SK-N-SH (cell line): ENCODE measurements around the gene HRK. TPM values are rescaled to one million over a fixed set of nuclear protein-coding genes. Genes with fewer than 3 reads are reported as not detected.

Experiments used
- CTCF ChIA-PET: fragments of 300-600, 350-600 bp; formaldehyde crosslinking; extraction: SDS; loops from one replicate; lab custom pipeline; 2021; lab: Yijun Ruan, JAX
- POLR2A ChIA-PET: fragments of 350-600 bp; sonication (Branson Sonifier 250); formaldehyde crosslinking; extraction: SDS; loops from one replicate; lab custom pipeline; 2020; ENCODE audit warnings: antibody characterized with exemption, inconsistent platforms; lab: Yijun Ruan, JAX
- DNase-seq: peaks from one replicate; pipeline ENCODE4 v3.0.0; 2012
- H2AFZ ChIP-seq: fragments of 200-600 bp; sonication (generic); 2 replicates; pipeline ENCODE4 v1.8.1; 2016; ENCODE audit warnings: antibody characterized with exemption, mild to moderate bottlenecking, low read depth
- H3F3A ChIP-seq: fragments of 200-600 bp; sonication (generic); replicated peaks from 2 replicates; pipeline ENCODE3; 2016; ENCODE audit warnings: antibody characterized with exemption, mild to moderate bottlenecking; ENCODE audit not compliant: insufficient read depth
- H3K27ac ChIP-seq, 2 experiments: fragments of 200-500 bp in 1 of 2; fragments of 200-600 bp in 1 of 2; sonication (Bioruptor generic) in 1 of 2; sonication (generic), shearing (Covaris generic) in 1 of 2; 2 replicates each; pipeline versions ENCODE4 v1.5.1 to v1.6.1; 2014 to 2016; ENCODE audit warnings: low read depth in 2 of 2, inconsistent platforms in 1 of 2, low read length in 1 of 2, mild to moderate bottlenecking in 1 of 2, mixed read lengths in 1 of 2
- H3K27me3 ChIP-seq: fragments of 200-600 bp; sonication (generic), shearing (Covaris generic); 2 replicates; pipeline ENCODE4 v1.6.1; 2016; ENCODE audit warnings: mixed run types; ENCODE audit not compliant: insufficient read depth
- H3K36me3 ChIP-seq, 2 experiments: fragments of 200-500 bp in 1 of 2; fragments of 200-600 bp in 1 of 2; sonication (Bioruptor generic) in 1 of 2; sonication (generic) in 1 of 2; replicated peaks in 1 of 2; 2 replicates each; pipeline versions ENCODE3 to v1.5.1; 2014 to 2016; ENCODE audit warnings: low read length in 1 of 2, mild to moderate bottlenecking in 1 of 2; ENCODE audit not compliant: insufficient read depth in 2 of 2, control insufficient read depth in 1 of 2
- H3K4me1 ChIP-seq, 2 experiments: fragments of 200-500 bp in 1 of 2; fragments of 200-600 bp in 1 of 2; sonication (Bioruptor generic) in 1 of 2; sonication (generic), shearing (Covaris generic) in 1 of 2; 2 replicates each; pipeline versions ENCODE4 v1.5.1 to v1.6.1; 2014 to 2016; ENCODE audit warnings: low read depth in 1 of 2, low read length in 1 of 2, mixed run types in 1 of 2; ENCODE audit not compliant: insufficient read depth in 2 of 2, control insufficient read depth in 1 of 2
- H3K4me2 ChIP-seq: fragments of 200-600 bp; sonication (generic), shearing (Covaris generic); 2 replicates; pipeline ENCODE4 v1.6.1; 2017; ENCODE audit warnings: mixed run types
- H3K4me3 ChIP-seq, 2 experiments: fragments of 200-500 bp in 1 of 2; fragments of 200-600 bp in 1 of 2; sonication (Bioruptor generic) in 1 of 2; sonication (generic), shearing (Covaris generic) in 1 of 2; 2 replicates each; pipeline versions ENCODE4 v1.5.1 to v1.8.1; 2014 to 2016; ENCODE audit warnings: low read depth in 2 of 2, inconsistent platforms in 1 of 2, low read length in 1 of 2, mild to moderate bottlenecking in 1 of 2, mixed read lengths in 1 of 2, moderate library complexity in 1 of 2
- H3K79me2 ChIP-seq: fragments of 200-600 bp; sonication (generic); 2 replicates; pipeline ENCODE4 v1.8.1; 2017; ENCODE audit warnings: mild to moderate bottlenecking; ENCODE audit not compliant: insufficient read depth
- H3K9ac ChIP-seq: fragments of 200-600 bp; sonication (generic); 2 replicates; pipeline ENCODE4 v1.6.1; 2017; ENCODE audit warnings: mixed run types
- H3K9me2 ChIP-seq: fragments of 200-600 bp; sonication (generic); 2 replicates; pipeline ENCODE4 v1.6.1; 2017; ENCODE audit warnings: mixed run types
- H3K9me3 ChIP-seq: fragments of 200-600 bp; sonication (generic); 2 replicates; pipeline ENCODE4 v1.6.1; 2017; ENCODE audit warnings: mixed run types, mild to moderate bottlenecking, moderate library complexity
- H4K20me1 ChIP-seq: fragments of 200-600 bp; sonication (generic); 2 replicates; pipeline ENCODE4 v1.6.1; 2017; ENCODE audit warnings: mild to moderate bottlenecking, mixed run types; ENCODE audit not compliant: insufficient read depth
- CHD2 ChIP-seq: fragments of 150-350 bp; IDR thresholded peaks from 2 replicates; pipeline ENCODE4 v1.6.1; 2018; ENCODE audit warnings: low read length; ENCODE audit not compliant: partially characterized antibody
- ELF1 ChIP-seq: IDR thresholded peaks from 2 replicates; pipeline ENCODE4 v1.4.0; 2012
- EP300 ChIP-seq, 2 experiments: IDR thresholded peaks; 2 replicates each; pipeline versions ENCODE4 v1.4.0 to v1.6.1; 2012; ENCODE audit warnings: borderline replicate concordance in 1 of 2, low read depth in 1 of 2, low read length in 1 of 2
- FOXM1 ChIP-seq: IDR thresholded peaks from 2 replicates; pipeline ENCODE4 v1.4.0; 2012; ENCODE audit warnings: low read depth, mild to moderate bottlenecking
- JUND ChIP-seq: IDR thresholded peaks from 2 replicates; pipeline ENCODE4 v1.4.0; 2012
- NFIC ChIP-seq: IDR thresholded peaks from 2 replicates; pipeline ENCODE4 v1.4.0; 2012; ENCODE audit warnings: borderline replicate concordance
- RXRA ChIP-seq: IDR thresholded peaks from 2 replicates; pipeline ENCODE4 v1.4.0; 2012; ENCODE audit warnings: low read depth, mild to moderate bottlenecking, borderline replicate concordance
- SIN3A ChIP-seq: IDR thresholded peaks from 2 replicates; pipeline ENCODE4 v1.6.1; 2012; ENCODE audit warnings: low read depth, mild to moderate bottlenecking, low read length, moderate library complexity, borderline replicate concordance
- TAF1 ChIP-seq: IDR thresholded peaks from 2 replicates; pipeline ENCODE4 v1.6.1; 2012; ENCODE audit warnings: low read depth, mild to moderate bottlenecking, low read length, moderate library complexity, borderline replicate concordance
- YY1 ChIP-seq: IDR thresholded peaks from 2 replicates; pipeline ENCODE4 v1.4.0; 2012; ENCODE audit warnings: low read depth, mild to moderate bottlenecking
- WGBS: methylation state at CpG from one replicate; pipeline ENCODE4 v1.1.6; 2017; ENCODE audit warnings: low lambda C conversion rate; 5-methylcytosine and 5-hydroxymethylcytosine counted together
- polyA plus RNA-seq, 3 experiments: library from polyadenylated mRNA; depleted of rRNA; stranded (reverse); fragments of >200 nt; gene quantifications; 2 replicates each; pipeline ENCODE4 v1.2.3, GENCODE V29; 2012
- TF ChIP-seq, protein P1 (sequence below): IDR thresholded peaks from 2 replicates; pipeline ENCODE4 v1.4.0; 2012; ENCODE audit warnings: low read depth, borderline replicate concordance
- TF ChIP-seq, protein P2 (sequence below): IDR thresholded peaks from 2 replicates; pipeline ENCODE4 v1.4.0; 2012; ENCODE audit warnings: low read depth, borderline replicate concordance

Gene HRK
- polyA plus RNA-seq, 1 of the 3 experiments (the other 2 are of a cell fraction): 0.02 TPM

DNA sequence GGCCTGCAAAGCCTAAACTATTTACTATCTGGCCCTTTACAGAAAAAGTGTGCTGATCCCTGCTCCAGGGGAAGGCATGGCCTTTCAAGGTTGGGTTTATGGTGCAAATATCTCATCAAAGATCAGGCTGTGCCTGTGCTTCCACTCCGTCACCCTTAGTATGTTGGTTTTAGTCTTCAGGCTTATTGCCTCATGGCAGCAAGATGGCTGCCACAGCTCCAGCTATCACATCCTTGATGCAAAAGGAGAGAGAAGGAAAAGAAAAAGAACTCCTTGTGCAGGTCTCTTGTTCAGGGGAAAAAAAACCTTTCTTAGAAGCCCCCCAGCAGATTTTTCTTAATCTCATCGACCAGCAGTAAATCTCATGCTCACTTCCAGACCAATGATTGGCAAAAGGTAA, 9.1 kb upstream of the HRK start:
- DNase-seq: no peak
- TF ChIP-seq EP300 (IDR thresholded peaks at IDR 0.05; ENCODE audit: borderline replicate concordance in 1 of 2, low read depth in 1 of 2, low read length in 1 of 2) (no peak), JUND (no peak), TAF1 (no peak)
- TF ChIP-seq, protein P1, sequence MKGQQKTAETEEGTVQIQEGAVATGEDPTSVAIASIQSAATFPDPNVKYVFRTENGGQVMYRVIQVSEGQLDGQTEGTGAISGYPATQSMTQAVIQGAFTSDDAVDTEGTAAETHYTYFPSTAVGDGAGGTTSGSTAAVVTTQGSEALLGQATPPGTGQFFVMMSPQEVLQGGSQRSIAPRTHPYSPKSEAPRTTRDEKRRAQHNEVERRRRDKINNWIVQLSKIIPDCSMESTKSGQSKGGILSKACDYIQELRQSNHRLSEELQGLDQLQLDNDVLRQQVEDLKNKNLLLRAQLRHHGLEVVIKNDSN: no peak
- H3K9ac ChIP-seq: no peak overlapping the region
- no peaks in the 10 kb centered on the region for H3F3A ChIP-seq
- ChIA-PET CTCF (no interaction called here), POLR2A (no interaction called here)
- H3K27me3 ChIP-seq: peaks cover 11% of the 10 kb centered on the region; the same call in 1 of the 2 replicates
- no peaks in the 10 kb centered on the region for H3K9me2 ChIP-seq
- no peaks in the 10 kb centered on the region for H3K9me3 ChIP-seq
- H4K20me1 ChIP-seq: no peaks in the 10 kb centered on the region
- H3K36me3 ChIP-seq: no peaks in the 10 kb centered on the region
- H3K4me2 ChIP-seq: no peak overlapping the region
- H3K4me3 ChIP-seq: no peak overlapping the region
- no peak overlapping the region for H2AFZ ChIP-seq
- H3K4me1 ChIP-seq: no peaks in the 10 kb centered on the region
- WGBS: 81% methylated on average over 2 of the region's 2 CpGs
- no peak overlapping the region for H3K27ac ChIP-seq
- H3K79me2 ChIP-seq: no peaks in the 10 kb centered on the region

DNA sequence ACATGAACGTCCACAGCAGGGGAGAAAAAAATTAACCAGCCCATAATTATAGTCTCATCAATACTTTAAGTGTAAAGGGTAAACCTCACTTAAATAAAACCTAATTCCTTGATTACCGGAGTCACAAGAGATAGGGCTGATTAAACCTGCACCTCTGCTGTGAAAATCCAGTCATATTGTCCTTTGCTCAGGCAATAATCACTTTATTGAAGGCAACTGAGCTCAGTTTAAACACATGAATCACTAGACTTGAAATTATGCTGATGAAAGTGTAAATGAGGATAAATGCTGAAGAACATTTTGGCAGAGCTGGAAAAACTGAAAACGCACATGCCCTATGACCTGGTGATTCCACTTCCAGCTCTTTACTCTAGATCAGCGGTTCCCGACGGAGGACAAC, 6.7 kb upstream of the HRK start:
- TF ChIP-seq RXRA (no peak), YY1 (no peak)
- TF ChIP-seq, protein P2, sequence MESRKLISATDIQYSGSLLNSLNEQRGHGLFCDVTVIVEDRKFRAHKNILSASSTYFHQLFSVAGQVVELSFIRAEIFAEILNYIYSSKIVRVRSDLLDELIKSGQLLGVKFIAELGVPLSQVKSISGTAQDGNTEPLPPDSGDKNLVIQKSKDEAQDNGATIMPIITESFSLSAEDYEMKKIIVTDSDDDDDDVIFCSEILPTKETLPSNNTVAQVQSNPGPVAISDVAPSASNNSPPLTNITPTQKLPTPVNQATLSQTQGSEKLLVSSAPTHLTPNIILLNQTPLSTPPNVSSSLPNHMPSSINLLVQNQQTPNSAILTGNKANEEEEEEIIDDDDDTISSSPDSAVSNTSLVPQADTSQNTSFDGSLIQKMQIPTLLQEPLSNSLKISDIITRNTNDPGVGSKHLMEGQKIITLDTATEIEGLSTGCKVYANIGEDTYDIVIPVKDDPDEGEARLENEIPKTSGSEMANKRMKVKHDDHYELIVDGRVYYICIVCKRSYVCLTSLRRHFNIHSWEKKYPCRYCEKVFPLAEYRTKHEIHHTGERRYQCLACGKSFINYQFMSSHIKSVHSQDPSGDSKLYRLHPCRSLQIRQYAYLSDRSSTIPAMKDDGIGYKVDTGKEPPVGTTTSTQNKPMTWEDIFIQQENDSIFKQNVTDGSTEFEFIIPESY: no peak
- TF ChIP-seq, all 33 proteins: peak for 0
- H3F3A ChIP-seq: no peaks in the 10 kb centered on the region
- H2AFZ ChIP-seq: no peak overlapping the region
- no peak overlapping the region for H3K4me2 ChIP-seq
- no peak overlapping the region for H3K27ac ChIP-seq
- no peaks in the 10 kb centered on the region for H3K79me2 ChIP-seq
- no peaks in the 10 kb centered on the region for H3K9me3 ChIP-seq
- H3K9ac ChIP-seq: no peak overlapping the region
- POLR2A ChIA-PET: no interaction called here
- H3K4me3 ChIP-seq: no peak overlapping the region
- CTCF ChIA-PET: no interaction called here
- no peaks in the 10 kb centered on the region for H3K9me2 ChIP-seq
- no peaks in the 10 kb centered on the region for H4K20me1 ChIP-seq
- H3K27me3 ChIP-seq: peaks cover 7% of the 10 kb centered on the region; the same call in 1 of the 2 replicates
- 67% methylated on average over 6 of the region's 6 CpGs for WGBS
- no peaks in the 10 kb centered on the region for H3K4me1 ChIP-seq
- no peak for DNase-seq
- H3K36me3 ChIP-seq: no peaks in the 10 kb centered on the region

DNA sequence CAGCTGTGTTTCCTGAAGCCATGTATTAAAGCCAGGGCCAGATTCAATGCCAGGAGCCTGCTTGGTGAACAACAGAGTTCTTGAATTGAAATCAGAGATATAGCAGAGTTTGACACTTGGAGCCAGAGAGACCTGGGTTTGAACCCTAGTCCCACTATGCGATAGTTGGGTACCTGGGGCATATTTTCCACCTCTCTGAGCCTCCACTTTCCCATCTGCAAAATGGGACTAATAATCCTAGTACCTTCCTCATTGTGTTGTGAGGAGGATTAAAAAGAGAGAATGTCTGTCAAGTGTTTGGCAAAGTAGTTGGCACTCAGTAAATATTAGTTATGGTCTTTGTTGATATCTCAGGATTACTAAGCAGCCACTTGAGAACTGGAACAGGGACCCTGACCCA, 6.0 kb upstream of the HRK start:
- DNase-seq: no peak
- Histone ChIP-seq H3K9me3 (no peaks in the 10 kb centered on the region), H3K9me2 (no peaks in the 10 kb centered on the region), H3K9ac (no peak overlapping the region), H3K4me3 (no peak overlapping the region), H3K79me2 (no peaks in the 10 kb centered on the region), H4K20me1 (no peaks in the 10 kb centered on the region), H2AFZ (no peak overlapping the region), H3K36me3 (no peaks in the 10 kb centered on the region), H3F3A (no peaks in the 10 kb centered on the region), H3K27me3 (peaks cover 14% of the 10 kb centered on the region; the same call in 1 of the 2 replicates)
- 7% methylated on average over 1 of the region's 1 CpG for WGBS
- ChIA-PET POLR2A (no interaction called here), CTCF (no interaction called here)
- no peak for TF ChIP-seq JUND
- TF ChIP-seq ELF1: no peak
- TF ChIP-seq CHD2: no peak
- no peak for TF ChIP-seq FOXM1
- no peak for TF ChIP-seq SIN3A
- TF ChIP-seq NFIC: no peak
- TF ChIP-seq, all 33 proteins: peak for 0
- H3K27ac ChIP-seq: no peak overlapping the region
- no peak overlapping the region for H3K4me2 ChIP-seq
- no peaks in the 10 kb centered on the region for H3K4me1 ChIP-seq
